H1 (cell line): Measurements from ENCODE around the gene TAF15. TPM values are rescaled to one million over a fixed set of nuclear protein-coding genes. Genes with fewer than 3 reads are reported as not detected.

ENCODE experiments used
- CTCF ChIA-PET: fragments of 300-600 bp; sonication (Branson Sonifier 250); formaldehyde crosslinking; loops from one replicate; lab custom pipeline; 2021; ENCODE audit not compliant: partially characterized antibody; lab: Charles Lee
- POLR2A ChIA-PET: fragments of 300-600 bp; sonication (Branson Sonifier 250); formaldehyde crosslinking; loops from one replicate; lab custom pipeline; 2021; ENCODE audit warnings: inconsistent platforms; ENCODE audit not compliant: partially characterized antibody; lab: Charles Lee
- DNase-seq, 2 experiments: peaks; one replicate each; pipeline versions ENCODE4 v3.0.0 to v3.0.0-alpha.2; 2010 to 2022; ENCODE audit warnings: low spot score in 2 of 2, low read depth in 1 of 2, mixed read lengths in 1 of 2
- FAIRE-seq: peaks from 2 replicates; lab custom pipeline; 2011; peaks lifted over from hg19 to GRCh38; lab: Jason Lieb, UNC
- H2AFZ ChIP-seq: 2 replicates; pipeline ENCODE4 v1.8.1; 2012; ENCODE audit warnings: low read length, inconsistent platforms
- H2AK5ac ChIP-seq: 2 replicates; pipeline ENCODE4 v1.6.1; 2013; ENCODE audit warnings: low read depth, low read length
- H2BK120ac ChIP-seq: replicated peaks from 2 replicates; pipeline ENCODE3; 2013; ENCODE audit warnings: low read depth, low read length, inconsistent platforms
- H2BK12ac ChIP-seq: 2 replicates; pipeline ENCODE4 v1.6.1; 2013; ENCODE audit warnings: low read depth, low read length
- H2BK15ac ChIP-seq: 2 replicates; pipeline ENCODE4 v1.6.1; 2013; ENCODE audit warnings: low read length
- H2BK20ac ChIP-seq: 2 replicates; pipeline ENCODE4 v1.6.1; 2013; ENCODE audit warnings: low read length
- H2BK5ac ChIP-seq: 2 replicates; pipeline ENCODE4 v1.6.1; 2013; ENCODE audit warnings: low read depth, low read length
- H3K14ac ChIP-seq: 2 replicates; pipeline ENCODE4 v1.6.1; 2013; ENCODE audit warnings: inconsistent platforms; ENCODE audit not compliant: insufficient read length
- H3K18ac ChIP-seq: 2 replicates; pipeline ENCODE4 v1.6.1; 2013; ENCODE audit warnings: low read length; ENCODE audit errors: extremely low read depth
- H3K23ac ChIP-seq: 2 replicates; pipeline ENCODE4 v1.6.1; 2013; ENCODE audit warnings: inconsistent platforms; ENCODE audit not compliant: insufficient read length
- H3K23me2 ChIP-seq: 2 replicates; pipeline ENCODE4 v1.6.1; 2013; ENCODE audit warnings: low read depth, low read length
- H3K27ac ChIP-seq: 2 replicates; pipeline ENCODE4 v1.6.1; 2011; ENCODE audit warnings: low read depth, low read length, inconsistent platforms
- H3K27me3 ChIP-seq, 4 experiments: replicated peaks in 1 of 4; 1 replicate in 1 of 4; 2 replicates in 3 of 4; pipeline versions ENCODE4 v1.6.1 to v1.8.1; 2011 to 2013; ENCODE audit warnings: low read length in 3 of 4, mild to moderate bottlenecking in 3 of 4, inconsistent platforms in 2 of 4, mixed read lengths in 2 of 4, moderate library complexity in 1 of 4; ENCODE audit not compliant: control insufficient read depth in 3 of 4, insufficient read depth in 3 of 4; ENCODE audit errors: extremely low read depth in 1 of 4
- H3K36me3 ChIP-seq, 4 experiments: 2 replicates each; pipeline versions ENCODE4 v1.6.1 to v1.8.1; 2011 to 2013; ENCODE audit warnings: mild to moderate bottlenecking in 4 of 4, low read length in 3 of 4, moderate library complexity in 2 of 4, control low read depth in 1 of 4, inconsistent platforms in 1 of 4; ENCODE audit not compliant: insufficient read depth in 4 of 4, control insufficient read depth in 2 of 4
- H3K4ac ChIP-seq: replicated peaks from 2 replicates; pipeline ENCODE3; 2013; ENCODE audit warnings: low read length, low read depth, mixed read lengths, inconsistent platforms; ENCODE audit not compliant: insufficient read length
- H3K4me1 ChIP-seq, 4 experiments: replicated peaks in 1 of 4; 1 replicate in 1 of 4; 2 replicates in 3 of 4; pipeline versions ENCODE4 v1.6.1 to v1.8.1; 2011 to 2013; ENCODE audit warnings: low read length in 3 of 4, inconsistent platforms in 2 of 4, mixed read lengths in 1 of 4; ENCODE audit not compliant: insufficient read depth in 4 of 4, control insufficient read depth in 3 of 4
- H3K4me2 ChIP-seq, 2 experiments: 2 replicates each; pipeline versions ENCODE4 v1.6.1 to v1.8.1; 2011 to 2013; ENCODE audit warnings: low read depth in 2 of 2, low read length in 2 of 2, control low read depth in 1 of 2, inconsistent platforms in 1 of 2, mild to moderate bottlenecking in 1 of 2; ENCODE audit not compliant: insufficient read depth in 1 of 2
- H3K4me3 ChIP-seq, 4 experiments: fragments of 200-600, 300-600 bp in 1 of 4; sonication (generic), shearing (Covaris generic), sonication (Bioruptor Twin) in 1 of 4; 2 replicates each; pipeline versions ENCODE4 v1.5.1 to v1.8.1; 2011 to 2016; ENCODE audit warnings: low read length in 4 of 4, low read depth in 3 of 4, control low read depth in 2 of 4, inconsistent platforms in 2 of 4, mild to moderate bottlenecking in 2 of 4, mixed read lengths in 1 of 4, moderate library complexity in 1 of 4; ENCODE audit not compliant: insufficient read depth in 2 of 4; ENCODE audit errors: extremely low read depth in 1 of 4
- H3K56ac ChIP-seq: replicated peaks from 2 replicates; pipeline ENCODE3; 2013; ENCODE audit warnings: low read depth, mild to moderate bottlenecking, mixed read lengths, low read length, inconsistent platforms; ENCODE audit not compliant: insufficient read length
- H3K79me1 ChIP-seq: 2 replicates; pipeline ENCODE4 v1.6.1; 2013; ENCODE audit warnings: low read depth, low read length, control low read depth
- H3K79me2 ChIP-seq, 2 experiments: 2 replicates each; pipeline versions ENCODE4 v1.6.1 to v1.8.1; 2012 to 2013; ENCODE audit warnings: low read length in 2 of 2, mild to moderate bottlenecking in 2 of 2, inconsistent platforms in 1 of 2; ENCODE audit not compliant: insufficient read depth in 2 of 2, control insufficient read depth in 1 of 2
- H3K9ac ChIP-seq, 4 experiments: replicated peaks in 1 of 4; 1 replicate in 1 of 4; 2 replicates in 3 of 4; pipeline versions ENCODE4 v1.6.1 to v1.8.1; 2011 to 2013; ENCODE audit warnings: low read depth in 3 of 4, low read length in 3 of 4, control low read depth in 2 of 4, mild to moderate bottlenecking in 2 of 4, moderate library complexity in 2 of 4, inconsistent platforms in 1 of 4; ENCODE audit errors: extremely low read depth in 1 of 4
- H3K9me3 ChIP-seq, 2 experiments: 2 replicates each; pipeline versions ENCODE4 v1.6.1 to v1.8.1; 2012 to 2013; ENCODE audit warnings: mild to moderate bottlenecking in 2 of 2, moderate library complexity in 2 of 2, control low read depth in 1 of 2, inconsistent platforms in 1 of 2, low read depth in 1 of 2, low read length in 1 of 2, mixed read lengths in 1 of 2; ENCODE audit not compliant: insufficient read depth in 2 of 2
- H4K20me1 ChIP-seq, 2 experiments: replicated peaks in 1 of 2; 2 replicates each; pipeline versions ENCODE3 to v1.8.1; 2011 to 2013; ENCODE audit warnings: inconsistent platforms in 2 of 2, low read length in 2 of 2, mild to moderate bottlenecking in 1 of 2; ENCODE audit not compliant: insufficient read depth in 2 of 2, control insufficient read depth in 1 of 2
- H4K5ac ChIP-seq: 2 replicates; pipeline ENCODE4 v1.6.1; 2013; ENCODE audit warnings: low read length, low read depth, mixed read lengths, inconsistent platforms; ENCODE audit not compliant: insufficient read length
- H4K8ac ChIP-seq: 2 replicates; pipeline ENCODE4 v1.8.0; 2013; ENCODE audit warnings: mild to moderate bottlenecking, moderate library complexity, low read length, inconsistent platforms; ENCODE audit not compliant: insufficient read depth; ENCODE audit errors: extremely low read depth
- H4K91ac ChIP-seq: replicated peaks from 2 replicates; pipeline ENCODE3; 2013; ENCODE audit warnings: low read length, mixed read lengths, inconsistent platforms; ENCODE audit not compliant: insufficient read length
- BRCA1 ChIP-seq: IDR thresholded peaks from 2 replicates; pipeline ENCODE4 v1.6.1; 2012; ENCODE audit warnings: low read depth, low read length, improper control_type of control experiment
- EP300 ChIP-seq, 2 experiments: IDR thresholded peaks; 1 replicate in 1 of 2; 2 replicates in 1 of 2; pipeline ENCODE4 v1.6.1; 2011 to 2012; ENCODE audit warnings: low read depth in 2 of 2, low read length in 2 of 2, mild to moderate bottlenecking in 2 of 2, borderline replicate concordance in 1 of 2, inconsistent platforms in 1 of 2, moderate library complexity in 1 of 2
- FOSL1 ChIP-seq: IDR thresholded peaks from 2 replicates; pipeline ENCODE4 v1.6.1; 2011; ENCODE audit warnings: mild to moderate bottlenecking, low read depth, low read length, moderate library complexity; ENCODE audit not compliant: insufficient read depth
- JUN ChIP-seq: IDR thresholded peaks from 2 replicates; pipeline ENCODE4 v1.6.1; 2011; ENCODE audit warnings: low read depth, mild to moderate bottlenecking, improper control_type of control experiment, low read length
- JUND ChIP-seq: IDR thresholded peaks from 2 replicates; pipeline ENCODE4 v1.6.1; 2011; ENCODE audit warnings: mild to moderate bottlenecking, improper control_type of control experiment, low read length
- KDM1A ChIP-seq: fragments of 200-600, 300-600 bp; sonication (generic); IDR thresholded peaks from 2 replicates; pipeline ENCODE4 v1.7.1; 2016; ENCODE audit warnings: mild to moderate bottlenecking, low read length, borderline replicate concordance
- MAFK ChIP-seq: IDR thresholded peaks from 2 replicates; pipeline ENCODE4 v1.6.1; 2012; ENCODE audit warnings: low read depth, mild to moderate bottlenecking, improper control_type of control experiment, low read length
- MAX ChIP-seq: IDR thresholded peaks from 2 replicates; pipeline ENCODE4 v1.6.1; 2012; ENCODE audit warnings: inconsistent platforms
- POLR2A ChIP-seq, 2 experiments: IDR thresholded peaks; 1 replicate in 1 of 2; 2 replicates in 1 of 2; pipeline ENCODE4 v1.6.1; 2011; ENCODE audit warnings: low read depth in 2 of 2, low read length in 2 of 2, mild to moderate bottlenecking in 2 of 2; ENCODE audit errors: control extremely low read depth in 1 of 2
- POLR2AphosphoS5 ChIP-seq: IDR thresholded peaks from 2 replicates; pipeline ENCODE4 v1.6.1; 2011; ENCODE audit warnings: low read depth, low read length
- RAD21 ChIP-seq, 2 experiments: IDR thresholded peaks in 1 of 2; conservative IDR thresholded peaks in 1 of 2; 2 replicates each; pipeline ENCODE4 v1.6.1; 2011; ENCODE audit warnings: low read depth in 2 of 2, low read length in 2 of 2, improper control_type of control experiment in 1 of 2, inconsistent platforms in 1 of 2, mild to moderate bottlenecking in 1 of 2, moderate library complexity in 1 of 2
- SAP30 ChIP-seq: fragments of 300-600 bp; sonication (generic); IDR thresholded peaks from 2 replicates; pipeline ENCODE4 v1.7.1; 2012; ENCODE audit warnings: low read length, moderate library complexity, mild to moderate bottlenecking, inconsistent platforms; ENCODE audit not compliant: insufficient read depth, insufficient replicate concordance
- SIN3A ChIP-seq, 2 experiments: IDR thresholded peaks in 1 of 2; conservative IDR thresholded peaks in 1 of 2; 2 replicates each; pipeline ENCODE4 v1.6.1; 2011 to 2012; ENCODE audit warnings: low read length in 2 of 2, improper control_type of control experiment in 1 of 2, low read depth in 1 of 2, mild to moderate bottlenecking in 1 of 2
- WGBS, 2 experiments: shearing (Covaris generic) in 1 of 2; methylation state at CpG; one replicate each; pipeline versions ENCODE4 v1.1.6 to v1.1.7; 2013 to 2015; ENCODE audit warnings: low lambda C conversion rate in 2 of 2, mixed read lengths in 2 of 2, inconsistent platforms in 1 of 2, low coverage in 1 of 2, missing lambda C conversion rate in 1 of 2; ENCODE audit not compliant: insufficient replicate concordance in 2 of 2, insufficient coverage in 1 of 2, insufficient read length in 1 of 2; ENCODE audit errors: extremely low coverage in 1 of 2, missing lambda C conversion rate in 1 of 2; 5-methylcytosine and 5-hydroxymethylcytosine counted together
- polyA plus RNA-seq, 7 experiments: library from polyadenylated mRNA; depleted of rRNA in 3 of 7; stranded (reverse) in 5 of 7; unstranded in 2 of 7; fragments of >200 nt in 5 of 7; fragments of 200-250 nt in 2 of 7; gene quantifications; 1 replicate in 5 of 7; 2 replicates in 1 of 7; 4 replicates in 1 of 7; pipeline versions ENCODE4 v1.2.1 to v1.2.3, GENCODE V29; 2011 to 2013; ENCODE audit warnings: missing spikeins in 2 of 7, mixed read lengths in 2 of 7
- total RNA-seq: library from RNA; stranded (reverse); fragmentation: NEBNext Ultra II Directional; extraction: Animal tissue kit (Norgen Biotek cat#: 25700); gene quantifications from 2 replicates; pipeline ENCODE4 v1.2.1, GENCODE V29; 2021

TAF15 gene
- total and polyA plus RNA-seq, 2 of the 8 experiments (the other 6 are each of a cell fraction or from before 2014, with no cell fraction given): 80.1 to 338 TPM

- CTCF ChIA-PET: interaction anchor here (1.1 to 6.6 kb wide), 2 partner anchors 46 to 65 kb away, joined by 5 to 107 read pairs; no protein-coding TSS in a partner anchor
- no peak for TF ChIP-seq RAD21 (IDR thresholded peaks at IDR 0.05 in 1 of 2, conservative IDR thresholded peaks at IDR 0.05 in 1 of 2; ENCODE audit: low read depth in 2 of 2, low read length in 2 of 2)
- no peak for TF ChIP-seq EP300 (IDR thresholded peaks at IDR 0.05; ENCODE audit: borderline replicate concordance in 1 of 2, low read depth in 2 of 2, low read length in 2 of 2)
- TF ChIP-seq JUND: no peak
- no peak for TF ChIP-seq MAFK
- no peak for TF ChIP-seq POLR2AphosphoS5
- no peak for TF ChIP-seq POLR2A (IDR thresholded peaks at IDR 0.05; ENCODE audit: control extremely low read depth in 1 of 2, low read depth in 2 of 2, low read length in 2 of 2)
- TF ChIP-seq JUN: no peak
- TF ChIP-seq SAP30: no peak
- no peak for TF ChIP-seq KDM1A
- no peak for TF ChIP-seq BRCA1
- TF ChIP-seq FOSL1: no peak
- TF ChIP-seq SIN3A (conservative IDR thresholded peaks at IDR 0.05 in 1 of 2, IDR thresholded peaks at IDR 0.05 in 1 of 2; ENCODE audit: low read depth in 1 of 2, low read length in 2 of 2): no peak
- TF ChIP-seq MAX: no peak
Observed at GRCh38 chr17:35812456-35812855, 3.2 kb downstream of the TAF15 start.

More at GRCh38 chr17:35812456-35812855, 3.2 kb downstream of the TAF15 start:
- Histone ChIP-seq H4K91ac (no peak overlapping the region), H3K23ac (no peak overlapping the region), H3K14ac (no peak overlapping the region), H4K5ac (no peak overlapping the region), H3K27ac (no peak overlapping the region), H3K27me3 (no peaks in the 10 kb centered on the region), H3K4me3 (no peak overlapping the region; a peak in 1 of 8 replicates), H3K9ac (no peak overlapping the region), H3K36me3 (peaks cover 2 to 19% (median 6%) of the 10 kb centered on the region in 4 experiments; a peak in 4 of 8 replicates), H4K20me1 (peaks cover 17 to 22% of the 10 kb centered on the region in 2 experiments), H3K79me2 (peaks cover 31 to 81% of the 10 kb centered on the region in 2 experiments), H2BK120ac (no peak overlapping the region), H2BK5ac (no peak overlapping the region), H2AK5ac (no peak overlapping the region), H3K9me3 (no peaks in the 10 kb centered on the region), H2AFZ (no peak overlapping the region), H3K56ac (no peak overlapping the region), H2BK20ac (no peak overlapping the region), H3K4ac (no peak overlapping the region), H2BK12ac (no peak overlapping the region), H3K4me2 (no peak overlapping the region), H2BK15ac (no peak overlapping the region), H4K8ac (no peak overlapping the region), H3K4me1 (peaks cover 0 to 10% (median 0%) of the 10 kb centered on the region in 4 experiments; a peak in 3 of 7 replicates), H3K23me2 (peaks cover 13% of the 10 kb centered on the region), H3K18ac (no peak overlapping the region), H3K79me1 (no peaks in the 10 kb centered on the region)
- POLR2A ChIA-PET: interaction anchor here (1.9 to 5.8 kb wide), 2 partner anchors 18 to 48 kb away, joined by 6 to 50 read pairs; partner anchors contain the start of gene MMP28
- WGBS, 2 experiments: 97% methylated on average over 5 of the region's 5 CpGs; no CpG with 5 or more reads in 1 of the 2 experiments
- DNase-seq (no peak), FAIRE-seq (no peak)
